DMS 273 (cell line): ENCODE results near the gene BMP4.

Experiments used
- DNase-seq: peaks from one replicate; lab custom pipeline; 2025; ENCODE audit not compliant: unreplicated experiment; lab: John Stamatoyannopoulos, UW

Gene BMP4

GRCh38 chr14:53946404-53947093 is 10.1 kb downstream of the BMP4 start:
- DNase-seq: no peak

GRCh38 chr14:53946071-53946403 is 10.6 kb downstream of the BMP4 start:
- no peak for DNase-seq

GRCh38 chr14:53943751-53944083 is 12.9 kb downstream of the BMP4 start:
- DNase-seq: no peak

GRCh38 chr14:53942970-53943750 is 13.5 kb downstream of the BMP4 start:
- DNase-seq: no peak

GRCh38 chr14:53938136-53938837 is 18.3 kb downstream of the BMP4 start:
- no peak for DNase-seq

GRCh38 chr14:53934778-53935414 is 21.7 kb downstream of the BMP4 start:
- DNase-seq: no peak

- no peak for DNase-seq
These were observed 23.7 kb downstream of the BMP4 start for GRCh38 chr14:53932966-53933365.

GRCh38 chr14:53929871-53930715 is 26.5 kb downstream of the BMP4 start:
- peak; percentile 29 for DNase-seq

- no peak for DNase-seq
These were observed 29.5 kb downstream of the BMP4 start for GRCh38 chr14:53927171-53927570.

GRCh38 chr14:53925201-53925766 is 31.3 kb downstream of the BMP4 start:
- no peak for DNase-seq

GRCh38 chr14:53924753-53925152 is 31.9 kb downstream of the BMP4 start:
- no peak for DNase-seq

- no peak for DNase-seq
These were observed 35.6 kb downstream of the BMP4 start for GRCh38 chr14:53921027-53921426.

GRCh38 chr14:53916239-53916638 is 40.4 kb downstream of the BMP4 start:
- no peak for DNase-seq

GRCh38 chr14:53915364-53916014 is 41.1 kb downstream of the BMP4 start:
- no peak for DNase-seq

- no peak for DNase-seq
These were observed 44.6 kb downstream of the BMP4 start for GRCh38 chr14:53912021-53912420.

GRCh38 chr14:53908416-53908815 is 48.2 kb downstream of the BMP4 start:
- DNase-seq: no peak

GRCh38 chr14:53902307-53902706 is 54.3 kb downstream of the BMP4 start:
- no peak for DNase-seq

- DNase-seq: no peak
These were observed 56.1 kb downstream of the BMP4 start for GRCh38 chr14:53900499-53900898.
